K562 (cell line): ENCODE data around the gene SLC10A2. TPM values are rescaled to one million over a fixed set of nuclear protein-coding genes. Genes with fewer than 3 reads are reported as not detected.
"Not testable (repeated sequence)": the region's sequence is repeated elsewhere in the genome, so short reads cannot be mapped to it uniquely, and the experiment has no call there.

Experiments used
- ATAC-seq: fragments of 200-7000 bp; cut with Tn5 transposase; 3 replicates; pipeline ENCODE4 v1.9.1; 2020; ENCODE audit warnings: moderate library complexity
- BruUV-seq: library from RNA; stranded (reverse); fragments of 400-500 nt; replicated peaks from 2 replicates; lab custom pipeline; 2021; lab: Mats Ljungman, UMichigan
- CTCF ChIA-PET: fragments of 300-600 bp; formaldehyde crosslinking; extraction: SDS; loops from one replicate; lab custom pipeline; 2021; ENCODE audit warnings: low intra/inter-chr PET ratio; lab: Yijun Ruan, JAX
- POLR2A ChIA-PET: fragments of 300-600, 350-650 bp; sonication (Branson Sonifier 250); formaldehyde crosslinking; extraction: SDS; loops from one replicate; lab custom pipeline; 2021; ENCODE audit warnings: antibody characterized with exemption, inconsistent platforms; lab: Yijun Ruan, JAX
- DNase-seq, 4 experiments: peaks; one replicate each; pipeline versions ENCODE4 v3.0.0 to v3.0.0-alpha.2; 2011 to 2018; ENCODE audit warnings: low spot score in 3 of 4, mixed read lengths in 3 of 4; ENCODE audit errors: extremely low read depth in 1 of 4
- FAIRE-seq: peaks from 2 replicates; lab custom pipeline; 2011; peaks lifted over from hg19 to GRCh38; lab: Jason Lieb, UNC
- H2AFZ ChIP-seq: 2 replicates; pipeline ENCODE4 v1.6.0; 2011; ENCODE audit warnings: low read depth, low read length, control low read depth, inconsistent platforms
- H3K27ac ChIP-seq: fragments of 200-600 bp; 3 replicates; pipeline ENCODE4 v1.8.0; 2011; ENCODE audit warnings: low read depth, mild to moderate bottlenecking, control low read depth, inconsistent platforms, low read length, moderate library complexity, mixed read lengths; ENCODE audit errors: extremely low read depth
- H3K27me3 ChIP-seq, 2 experiments: fragments of 300-600 bp in 1 of 2; 2 replicates in 1 of 2; 3 replicates in 1 of 2; pipeline versions ENCODE4 v1.6.0 to v1.8.0; 2011; ENCODE audit warnings: inconsistent platforms in 2 of 2, low read length in 2 of 2, mild to moderate bottlenecking in 1 of 2, mixed read lengths in 1 of 2, moderate library complexity in 1 of 2; ENCODE audit not compliant: control insufficient read depth in 2 of 2, insufficient read depth in 2 of 2
- H3K36me3 ChIP-seq: fragments of 300-600 bp; 3 replicates; pipeline ENCODE4 v1.8.0; 2011; ENCODE audit warnings: mild to moderate bottlenecking, low read length, inconsistent platforms; ENCODE audit not compliant: control insufficient read depth, insufficient read depth
- H3K4me1 ChIP-seq, 2 experiments: fragments of 200-600 bp in 1 of 2; replicated peaks in 1 of 2; 2 replicates in 1 of 2; 3 replicates in 1 of 2; pipeline versions ENCODE4 v1.5.1 to v1.8.0; 2011; ENCODE audit warnings: inconsistent platforms in 2 of 2, low read length in 2 of 2, mild to moderate bottlenecking in 1 of 2, mixed read lengths in 1 of 2, moderate library complexity in 1 of 2; ENCODE audit not compliant: control insufficient read depth in 2 of 2, insufficient read depth in 2 of 2
- H3K4me2 ChIP-seq: 2 replicates; pipeline ENCODE4 v1.6.1; 2011; ENCODE audit warnings: low read length, control low read depth, inconsistent platforms, mixed read lengths; ENCODE audit not compliant: insufficient read depth
- H3K4me3 ChIP-seq: fragments of 200-600 bp; sonication (generic), shearing (Covaris generic); 2 replicates; pipeline ENCODE4 v1.5.1; 2016; ENCODE audit warnings: control low read depth, inconsistent platforms
- H3K79me2 ChIP-seq: fragments of 200-600 bp; 3 replicates; pipeline ENCODE4 v1.8.0; 2011; ENCODE audit warnings: low read length, inconsistent platforms; ENCODE audit not compliant: control insufficient read depth, insufficient read depth
- H3K9ac ChIP-seq, 2 experiments: 2 replicates each; pipeline versions ENCODE4 v1.6.0 to v1.6.1; 2011; ENCODE audit warnings: low read depth in 2 of 2, low read length in 2 of 2, control low read depth in 1 of 2, inconsistent platforms in 1 of 2, mild to moderate bottlenecking in 1 of 2, mixed read lengths in 1 of 2; ENCODE audit not compliant: insufficient read depth in 1 of 2
- H3K9me1 ChIP-seq: one replicate; pipeline ENCODE4 v1.6.0; 2011; ENCODE audit warnings: inconsistent platforms, mild to moderate bottlenecking, low read length, moderate library complexity; ENCODE audit not compliant: control insufficient read depth, insufficient read depth
- H3K9me3 ChIP-seq: replicated peaks from 2 replicates; pipeline ENCODE4 v1.5.1; 2011; ENCODE audit warnings: low read depth, low read length, inconsistent platforms; ENCODE audit not compliant: control insufficient read depth, insufficient read depth
- H4K20me1 ChIP-seq: replicated peaks from 2 replicates; pipeline ENCODE4 v1.6.1; 2011; ENCODE audit warnings: low read length, inconsistent platforms, mixed read lengths; ENCODE audit not compliant: control insufficient read depth, insufficient read depth
- CCNT2 ChIP-seq: IDR thresholded peaks from 2 replicates; pipeline ENCODE4 v1.6.1; 2011; ENCODE audit warnings: borderline replicate concordance, low read depth, mild to moderate bottlenecking, moderate library complexity, mixed read lengths, low read length; ENCODE audit not compliant: insufficient read length; ENCODE audit errors: extremely low read depth
- DACH1 ChIP-seq: fragments of 450-650 bp; IDR thresholded peaks from 2 replicates; pipeline ENCODE4 v1.6.1; 2018; ENCODE audit not compliant: partially characterized antibody
- DIDO1 ChIP-seq: fragments of 450-650 bp; IDR thresholded peaks from 2 replicates; pipeline ENCODE4 v1.6.1; 2016; ENCODE audit warnings: low read depth, missing biosample characterization, missing genetic modification characterization
- E2F1 ChIP-seq: sonication (generic); formaldehyde crosslinking; IDR thresholded peaks from 2 replicates; pipeline ENCODE4 v1.8.1; 2023; ENCODE audit warnings: mild to moderate bottlenecking, missing genetic modification reagents, moderate library complexity
- HLTF ChIP-seq: fragments of 450-650 bp; IDR thresholded peaks from 2 replicates; pipeline ENCODE4 v1.6.1; 2016
- HMGN3 ChIP-seq: IDR thresholded peaks from 2 replicates; pipeline ENCODE4 v1.6.1; 2011; ENCODE audit warnings: borderline replicate concordance, low read depth, mild to moderate bottlenecking, mixed read lengths, low read length; ENCODE audit not compliant: insufficient read length; ENCODE audit errors: extremely low read depth
- ILF3 ChIP-seq: fragments of 450-650 bp; IDR thresholded peaks from 2 replicates; pipeline ENCODE4 v1.6.1; 2018; ENCODE audit warnings: antibody characterized with exemption, mild to moderate bottlenecking, moderate library complexity, borderline replicate concordance
- JUNB ChIP-seq: fragments of 450-650 bp; formaldehyde crosslinking; conservative IDR thresholded peaks from 2 replicates; pipeline ENCODE4 v1.4.0; 2020; ENCODE audit warnings: mild to moderate bottlenecking
- KLF6 ChIP-seq: fragments of 250-450 bp; sonication (Bioruptor Pico); IDR thresholded peaks from 2 replicates; pipeline ENCODE4 v1.4.0; 2020; ENCODE audit warnings: mild to moderate bottlenecking, moderate library complexity, borderline replicate concordance
- RBM17 ChIP-seq: fragments of 200-400 bp; formaldehyde crosslinking; IDR thresholded peaks from 2 replicates; pipeline ENCODE4 v1.6.1; 2017; ENCODE audit warnings: low read depth, mild to moderate bottlenecking, low read length, borderline replicate concordance
- TAL1 ChIP-seq: fragments of 450-650 bp; IDR thresholded peaks from 2 replicates; pipeline ENCODE4 v1.6.1; 2016; ENCODE audit warnings: mild to moderate bottlenecking
- ZFPM2 ChIP-seq: fragments of 250-450 bp; sonication (Bioruptor Pico); IDR thresholded peaks from 2 replicates; pipeline ENCODE4 v1.5.1; 2022; ENCODE audit warnings: mild to moderate bottlenecking
- ZNF197 ChIP-seq: fragments of 200-800 bp; sonication (Bioruptor generic); IDR thresholded peaks from 2 replicates; pipeline ENCODE4 v1.6.1; 2016; ENCODE audit warnings: low read depth, missing genetic modification characterization, missing compliant biosample characterization
- ZNF282 ChIP-seq: sonication (generic); formaldehyde crosslinking; IDR thresholded peaks from 2 replicates; pipeline ENCODE4 v1.8.1; 2023; ENCODE audit warnings: missing genetic modification reagents
- ZNF384 ChIP-seq: IDR thresholded peaks from 2 replicates; pipeline ENCODE4 v1.6.1; 2012; ENCODE audit warnings: low read depth, low read length, improper control_type of control experiment
- ZNF589 ChIP-seq: fragments of 200-800 bp; sonication (Bioruptor generic); IDR thresholded peaks from 2 replicates; pipeline ENCODE4 v1.6.1; 2016; ENCODE audit warnings: low read depth, missing genetic modification characterization, missing compliant biosample characterization
- ZNF830 ChIP-seq: fragments of 250-450 bp; sonication (Bioruptor Pico); IDR thresholded peaks from 2 replicates; pipeline ENCODE4 v1.5.0; 2021; ENCODE audit warnings: mild to moderate bottlenecking
- WGBS: fragments of 100-300 bp; shearing (Covaris generic); methylation state at CpG from one replicate; pipeline ENCODE4 v1.1.6; 2016; ENCODE audit warnings: low coverage, mixed read lengths; ENCODE audit not compliant: insufficient coverage; ENCODE audit errors: missing lambda C conversion rate; 5-methylcytosine and 5-hydroxymethylcytosine counted together
- in situ Hi-C: fragments of 300-500 bp; cut with MboI; formaldehyde crosslinking; loops from 4 replicates; pipeline ENCODE4 v1.15.0; 2018; ENCODE audit warnings: inconsistent platforms, mixed read lengths
- intact Hi-C: fragments of 100-400 bp; cut with micrococcal nuclease; formaldehyde crosslinking; loops from 2 replicates; pipeline ENCODE4 v1.14.2; 2022
- polyA plus RNA-seq, 8 experiments: library from polyadenylated mRNA; depleted of rRNA in 4 of 8; stranded (reverse) in 5 of 8; unstranded in 3 of 8; fragments of >200 nt; fragmentation: Nextera tagmentation in 2 of 8; fragmentation: Illumina TruSeq in 1 of 8; extraction: Ambion mirVana in 2 of 8; extraction: Trizol in 1 of 8; gene quantifications; 2 replicates each; pipeline versions ENCODE4 v1.2.1 to v1.2.3, GENCODE V29; 2011 to 2014; ENCODE audit warnings: inconsistent platforms in 1 of 8, missing spikeins in 1 of 8
- total RNA-seq, 7 experiments: library from RNA; depleted of rRNA in 6 of 7; stranded (reverse); fragments of >200 nt in 6 of 7; fragmentation: Illumina TruSeq in 2 of 7; extraction: Trizol in 2 of 7; gene quantifications; 2 replicates each; pipeline versions ENCODE4 v1.2.1 to v1.2.3, GENCODE V29; 2011 to 2021; ENCODE audit warnings: low replicate concordance in 1 of 7

Gene SLC10A2
- total and polyA plus RNA-seq, 9 of the 15 experiments (the other 6 are each of a cell fraction or from before 2014, with no cell fraction given): not detected

GRCh38 chr13:103104340-103104739 is 38.1 kb upstream of the SLC10A2 start:
- H3K9me3 ChIP-seq: no peaks in the 10 kb centered on the region
- DNase-seq (no peak), ATAC-seq (no peak), FAIRE-seq (no peak)
- H4K20me1 ChIP-seq: no peaks in the 10 kb centered on the region
- H3K9me1 ChIP-seq: no peaks in the 10 kb centered on the region
- no peak overlapping the region for H3K27ac ChIP-seq
- intact Hi-C loops (no loop called here), in situ Hi-C loops (no loop called here)
- no peaks in the 10 kb centered on the region for H3K79me2 ChIP-seq
- no peak overlapping the region for H3K4me2 ChIP-seq
- no peak for TF ChIP-seq ZNF197 (CRISPR knock-in tag)
- TF ChIP-seq ZNF589 (CRISPR knock-in tag): no peak
- no peak for TF ChIP-seq RBM17
- TF ChIP-seq HMGN3: no peak
- no peak for TF ChIP-seq DIDO1 (tag)
- TF ChIP-seq JUNB: no peak
- no peak for TF ChIP-seq ZNF830
- no peak for TF ChIP-seq DACH1
- no peak for TF ChIP-seq ILF3
- no peak for TF ChIP-seq ZNF384
- no peak for TF ChIP-seq HLTF
- no peak for TF ChIP-seq E2F1 (CRISPR knock-in tag)
- no peak for TF ChIP-seq ZNF282 (CRISPR knock-in tag)
- TF ChIP-seq TAL1: no peak
- no peak for TF ChIP-seq CCNT2
- TF ChIP-seq KLF6 (CRISPR knock-in tag): no peak
- no peak for TF ChIP-seq ZFPM2 (CRISPR knock-in tag)
- no peaks in the 10 kb centered on the region for H3K27me3 ChIP-seq
- H3K36me3 ChIP-seq: no peaks in the 10 kb centered on the region
- no peak overlapping the region for H2AFZ ChIP-seq
- no peak overlapping the region for H3K4me3 ChIP-seq
- no TSS peak for BruUV-seq
- ChIA-PET CTCF (no interaction called here), POLR2A (no interaction called here)
- WGBS: 0% methylated on average over 5 of the region's 5 CpGs
- H3K9ac ChIP-seq: no peak overlapping the region
- H3K4me1 ChIP-seq: no peaks in the 10 kb centered on the region

- H3K9me1 ChIP-seq, H4K20me1 ChIP-seq, POLR2A ChIA-PET, BruUV-seq, intact Hi-C loops, H3K9me3 ChIP-seq, H3K27ac ChIP-seq, in situ Hi-C loops, FAIRE-seq, H3K4me2 ChIP-seq, DNase-seq, H3K79me2 ChIP-seq, H3K9ac ChIP-seq, H2AFZ ChIP-seq, H3K4me3 ChIP-seq, H3K36me3 ChIP-seq, ATAC-seq, H3K4me1 ChIP-seq, CTCF ChIA-PET, H3K27me3 ChIP-seq: not testable (repeated sequence)
- 0% methylated on average over 6 of the region's 6 CpGs for WGBS
Measured at GRCh38 chr13:103103456-103103855, 37.2 kb upstream of the SLC10A2 start.
